HepG2 (cell line): ENCODE measurements around the gene KCTD13. TPM values are rescaled to one million over a fixed set of nuclear protein-coding genes. Genes with fewer than 3 reads are reported as not detected.

ENCODE experiments used
- SMAD9 ChIP-seq: sonication (generic); formaldehyde crosslinking; IDR thresholded peaks from 2 replicates; pipeline ENCODE4 v1.5.1; 2020; ENCODE audit warnings: mild to moderate bottlenecking, missing genetic modification reagents
- SOX13 ChIP-seq, 3 experiments: fragments of 450-650 bp in 1 of 3; sonication (generic) in 1 of 3; formaldehyde crosslinking in 1 of 3; IDR thresholded peaks in 2 of 3; conservative IDR thresholded peaks in 1 of 3; 2 replicates each; pipeline versions ENCODE4 v1.5.0 to v1.6.1; 2016 to 2020; ENCODE audit warnings: antibody characterized with exemption in 1 of 3, mild to moderate bottlenecking in 1 of 3, missing compliant biosample characterization in 1 of 3, missing genetic modification reagents in 1 of 3, moderate library complexity in 1 of 3
- TBX3 ChIP-seq: fragments of 450-650 bp; IDR thresholded peaks from 2 replicates; pipeline ENCODE4 v1.6.1; 2017; ENCODE audit warnings: antibody characterized with exemption, mild to moderate bottlenecking, inconsistent platforms, borderline replicate concordance
- ZC3H13 ChIP-seq: sonication (generic); formaldehyde crosslinking; IDR thresholded peaks from 2 replicates; pipeline ENCODE4 v1.8.1; 2023; ENCODE audit warnings: mild to moderate bottlenecking, missing genetic modification reagents, moderate library complexity
- ZKSCAN5 ChIP-seq: sonication (generic); formaldehyde crosslinking; IDR thresholded peaks from 2 replicates; pipeline ENCODE4 v1.5.1; 2020; ENCODE audit warnings: mild to moderate bottlenecking, missing genetic modification reagents
- ZNF572 ChIP-seq: sonication (generic); formaldehyde crosslinking; IDR thresholded peaks from 2 replicates; pipeline ENCODE4 v1.5.1; 2020; ENCODE audit warnings: mild to moderate bottlenecking, missing genetic modification reagents
- ZNF7 ChIP-seq: IDR thresholded peaks from 2 replicates; pipeline ENCODE4 v1.6.1; 2016; ENCODE audit warnings: missing biosample characterization, missing genetic modification reagents
- ZNF879 ChIP-seq: sonication (generic); formaldehyde crosslinking; IDR thresholded peaks from 2 replicates; pipeline ENCODE4 v1.8.1; 2023; ENCODE audit warnings: missing genetic modification reagents
- polyA plus RNA-seq, 8 experiments: library from polyadenylated mRNA; depleted of rRNA in 3 of 8; stranded (reverse) in 7 of 8; unstranded in 1 of 8; fragments of >200 nt; fragmentation: Illumina TruSeq in 4 of 8; extraction: Trizol in 4 of 8; gene quantifications; 2 replicates each; pipeline versions ENCODE4 v1.2.1 to v1.2.3, GENCODE V29; 2011 to 2016; ENCODE audit warnings: low read depth in 4 of 8, missing spikeins in 1 of 8, mixed read lengths in 1 of 8; ENCODE audit not compliant: insufficient read depth in 1 of 8
- total RNA-seq, 5 experiments: library from RNA; depleted of rRNA; stranded (reverse); fragments of >200 nt; fragmentation: Illumina TruSeq; extraction: Trizol; gene quantifications; 2 replicates each; pipeline ENCODE4 v1.2.3, GENCODE V29; 2016; ENCODE audit warnings: low read depth in 1 of 5
- TF ChIP-seq, protein P1 (sequence below): sonication (generic); formaldehyde crosslinking; IDR thresholded peaks from 2 replicates; pipeline ENCODE4 v1.5.1; 2020; ENCODE audit warnings: missing genetic modification reagents, mild to moderate bottlenecking, borderline replicate concordance
- TF ChIP-seq, protein P2 (sequence below): sonication (generic); formaldehyde crosslinking; IDR thresholded peaks from 2 replicates; pipeline ENCODE4 v1.4.0; 2020; ENCODE audit warnings: mild to moderate bottlenecking, missing genetic modification reagents
- TF ChIP-seq, protein P3 (sequence below): IDR thresholded peaks from 2 replicates; pipeline ENCODE4 v1.6.1; 2016; ENCODE audit warnings: missing biosample characterization, missing genetic modification reagents, low read depth
- TF ChIP-seq, protein P4 (sequence below): sonication (generic); formaldehyde crosslinking; IDR thresholded peaks from 2 replicates; pipeline ENCODE4 v1.8.1; 2022; ENCODE audit warnings: low read depth, mild to moderate bottlenecking, missing genetic modification reagents
- TF ChIP-seq, protein P5 (sequence below): sonication (generic); formaldehyde crosslinking; IDR thresholded peaks from 2 replicates; pipeline ENCODE4 v1.5.0; 2020; ENCODE audit warnings: missing genetic modification reagents
- TF ChIP-seq, protein P6 (sequence below), 2 experiments: fragments of 450-650 bp in 1 of 2; sonication (generic) in 1 of 2; formaldehyde crosslinking; IDR thresholded peaks; 2 replicates each; pipeline versions ENCODE4 v1.5.0 to v1.8.0; 2020 to 2022; ENCODE audit warnings: mild to moderate bottlenecking in 1 of 2, missing genetic modification reagents in 1 of 2
- TF ChIP-seq, protein P7 (sequence below): sonication (generic); formaldehyde crosslinking; IDR thresholded peaks from 2 replicates; pipeline ENCODE4 v1.9.0; 2021; ENCODE audit warnings: missing genetic modification reagents, mild to moderate bottlenecking, borderline replicate concordance

The KCTD13 gene
- total and polyA plus RNA-seq, 2 of the 13 experiments (the other 11 are each of a cell fraction or from before 2014, with no cell fraction given): 6.3 to 14.7 TPM

DNA sequence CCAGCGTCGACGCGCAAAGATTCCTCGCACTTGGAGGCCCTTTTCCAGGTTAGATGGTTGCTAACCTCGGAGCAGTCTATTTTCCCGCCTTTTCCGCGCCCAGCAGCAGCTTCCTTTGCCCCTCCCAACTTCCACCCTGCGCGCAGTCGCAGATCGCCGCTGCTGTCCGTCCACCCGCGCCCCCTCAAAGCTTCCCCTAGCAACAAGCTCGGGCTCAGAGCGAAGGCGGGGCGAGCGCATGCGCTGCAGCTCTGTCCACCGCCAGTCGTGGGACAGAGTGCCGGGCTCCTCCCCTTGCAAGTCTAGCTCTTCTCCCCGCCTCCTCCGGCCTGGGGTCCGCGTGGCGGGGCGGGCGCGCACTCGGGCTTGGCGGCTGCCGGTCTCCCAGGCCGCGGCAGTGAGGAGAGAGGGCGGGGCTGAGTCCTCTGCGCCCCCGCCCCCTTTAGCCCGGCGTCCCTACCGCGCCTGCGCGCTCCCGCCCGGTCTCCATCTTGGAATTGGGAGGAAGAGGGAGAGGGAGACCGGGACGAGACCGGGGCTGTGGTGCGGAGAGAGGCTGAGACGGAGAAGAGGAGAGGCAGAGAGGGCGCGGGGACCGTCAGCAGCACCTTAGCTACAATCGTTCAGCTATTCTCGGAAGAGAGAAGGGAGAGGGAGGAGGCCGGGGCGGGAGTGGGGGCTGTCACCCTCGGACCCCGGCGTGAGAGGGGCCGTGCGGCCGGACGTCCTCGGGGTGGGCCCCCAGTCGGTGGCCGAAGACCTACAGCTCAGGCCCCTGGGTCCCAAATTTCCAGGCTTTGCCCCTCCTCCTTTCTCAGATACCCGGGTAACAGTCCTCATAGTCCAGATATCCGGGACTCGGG is 47.6 kb upstream of the KCTD13 start, which contains the start of gene TAOK2 (continued):
- TF ChIP-seq, protein P1, sequence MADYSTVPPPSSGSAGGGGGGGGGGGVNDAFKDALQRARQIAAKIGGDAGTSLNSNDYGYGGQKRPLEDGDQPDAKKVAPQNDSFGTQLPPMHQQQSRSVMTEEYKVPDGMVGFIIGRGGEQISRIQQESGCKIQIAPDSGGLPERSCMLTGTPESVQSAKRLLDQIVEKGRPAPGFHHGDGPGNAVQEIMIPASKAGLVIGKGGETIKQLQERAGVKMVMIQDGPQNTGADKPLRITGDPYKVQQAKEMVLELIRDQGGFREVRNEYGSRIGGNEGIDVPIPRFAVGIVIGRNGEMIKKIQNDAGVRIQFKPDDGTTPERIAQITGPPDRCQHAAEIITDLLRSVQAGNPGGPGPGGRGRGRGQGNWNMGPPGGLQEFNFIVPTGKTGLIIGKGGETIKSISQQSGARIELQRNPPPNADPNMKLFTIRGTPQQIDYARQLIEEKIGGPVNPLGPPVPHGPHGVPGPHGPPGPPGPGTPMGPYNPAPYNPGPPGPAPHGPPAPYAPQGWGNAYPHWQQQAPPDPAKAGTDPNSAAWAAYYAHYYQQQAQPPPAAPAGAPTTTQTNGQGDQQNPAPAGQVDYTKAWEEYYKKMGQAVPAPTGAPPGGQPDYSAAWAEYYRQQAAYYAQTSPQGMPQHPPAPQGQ: no peak; the same call in 1 of the 2 replicates
- TF ChIP-seq ZNF572 (CRISPR knock-in tag): peak; percentile 52; the same call in 1 of the 2 replicates
- TF ChIP-seq SMAD9 (CRISPR knock-in tag): no peak
- TF ChIP-seq, protein P2, sequence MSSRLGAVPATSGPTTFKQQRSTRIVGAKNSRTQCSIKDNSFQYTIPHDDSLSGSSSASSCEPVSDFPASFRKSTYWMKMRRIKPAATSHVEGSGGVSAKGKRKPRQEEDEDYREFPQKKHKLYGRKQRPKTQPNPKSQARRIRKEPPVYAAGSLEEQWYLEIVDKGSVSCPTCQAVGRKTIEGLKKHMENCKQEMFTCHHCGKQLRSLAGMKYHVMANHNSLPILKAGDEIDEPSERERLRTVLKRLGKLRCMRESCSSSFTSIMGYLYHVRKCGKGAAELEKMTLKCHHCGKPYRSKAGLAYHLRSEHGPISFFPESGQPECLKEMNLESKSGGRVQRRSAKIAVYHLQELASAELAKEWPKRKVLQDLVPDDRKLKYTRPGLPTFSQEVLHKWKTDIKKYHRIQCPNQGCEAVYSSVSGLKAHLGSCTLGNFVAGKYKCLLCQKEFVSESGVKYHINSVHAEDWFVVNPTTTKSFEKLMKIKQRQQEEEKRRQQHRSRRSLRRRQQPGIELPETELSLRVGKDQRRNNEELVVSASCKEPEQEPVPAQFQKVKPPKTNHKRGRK (CRISPR knock-in tag): no peak
- TF ChIP-seq, protein P3, sequence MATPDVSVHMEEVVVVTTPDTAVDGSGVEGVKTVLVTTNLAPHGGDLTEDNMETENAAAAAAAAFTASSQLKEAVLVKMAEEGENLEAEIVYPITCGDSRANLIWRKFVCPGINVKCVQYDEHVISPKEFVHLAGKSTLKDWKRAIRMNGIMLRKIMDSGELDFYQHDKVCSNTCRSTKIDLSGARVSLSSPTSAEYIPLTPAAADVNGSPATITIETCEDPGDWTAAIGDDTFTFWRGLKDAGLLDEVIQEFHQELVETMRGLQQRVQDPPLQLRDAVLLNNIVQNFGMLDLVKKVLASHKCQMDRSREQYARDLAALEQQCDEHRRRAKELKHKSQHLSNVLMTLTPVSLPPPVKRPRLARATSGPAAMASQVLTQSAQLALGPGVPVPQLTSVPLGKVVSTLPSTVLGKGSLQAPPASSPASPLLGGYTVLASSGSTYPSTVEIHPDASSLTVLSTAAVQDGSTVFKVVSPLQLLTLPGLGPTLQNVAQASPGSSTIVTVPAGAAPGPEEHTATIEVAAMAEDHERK (CRISPR knock-in tag): peak; percentile 27; the same call in 1 of the 2 replicates
- TF ChIP-seq, protein P4, sequence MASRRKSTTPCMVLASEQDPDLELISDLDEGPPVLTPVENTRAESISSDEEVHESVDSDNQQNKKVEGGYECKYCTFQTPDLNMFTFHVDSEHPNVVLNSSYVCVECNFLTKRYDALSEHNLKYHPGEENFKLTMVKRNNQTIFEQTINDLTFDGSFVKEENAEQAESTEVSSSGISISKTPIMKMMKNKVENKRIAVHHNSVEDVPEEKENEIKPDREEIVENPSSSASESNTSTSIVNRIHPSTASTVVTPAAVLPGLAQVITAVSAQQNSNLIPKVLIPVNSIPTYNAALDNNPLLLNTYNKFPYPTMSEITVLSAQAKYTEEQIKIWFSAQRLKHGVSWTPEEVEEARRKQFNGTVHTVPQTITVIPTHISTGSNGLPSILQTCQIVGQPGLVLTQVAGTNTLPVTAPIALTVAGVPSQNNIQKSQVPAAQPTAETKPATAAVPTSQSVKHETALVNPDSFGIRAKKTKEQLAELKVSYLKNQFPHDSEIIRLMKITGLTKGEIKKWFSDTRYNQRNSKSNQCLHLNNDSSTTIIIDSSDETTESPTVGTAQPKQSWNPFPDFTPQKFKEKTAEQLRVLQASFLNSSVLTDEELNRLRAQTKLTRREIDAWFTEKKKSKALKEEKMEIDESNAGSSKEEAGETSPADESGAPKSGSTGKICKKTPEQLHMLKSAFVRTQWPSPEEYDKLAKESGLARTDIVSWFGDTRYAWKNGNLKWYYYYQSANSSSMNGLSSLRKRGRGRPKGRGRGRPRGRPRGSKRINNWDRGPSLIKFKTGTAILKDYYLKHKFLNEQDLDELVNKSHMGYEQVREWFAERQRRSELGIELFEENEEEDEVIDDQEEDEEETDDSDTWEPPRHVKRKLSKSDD: peak; percentile 88
- TF ChIP-seq, protein P5, sequence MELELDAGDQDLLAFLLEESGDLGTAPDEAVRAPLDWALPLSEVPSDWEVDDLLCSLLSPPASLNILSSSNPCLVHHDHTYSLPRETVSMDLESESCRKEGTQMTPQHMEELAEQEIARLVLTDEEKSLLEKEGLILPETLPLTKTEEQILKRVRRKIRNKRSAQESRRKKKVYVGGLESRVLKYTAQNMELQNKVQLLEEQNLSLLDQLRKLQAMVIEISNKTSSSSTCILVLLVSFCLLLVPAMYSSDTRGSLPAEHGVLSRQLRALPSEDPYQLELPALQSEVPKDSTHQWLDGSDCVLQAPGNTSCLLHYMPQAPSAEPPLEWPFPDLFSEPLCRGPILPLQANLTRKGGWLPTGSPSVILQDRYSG: no peak
- TF ChIP-seq, protein P6, sequence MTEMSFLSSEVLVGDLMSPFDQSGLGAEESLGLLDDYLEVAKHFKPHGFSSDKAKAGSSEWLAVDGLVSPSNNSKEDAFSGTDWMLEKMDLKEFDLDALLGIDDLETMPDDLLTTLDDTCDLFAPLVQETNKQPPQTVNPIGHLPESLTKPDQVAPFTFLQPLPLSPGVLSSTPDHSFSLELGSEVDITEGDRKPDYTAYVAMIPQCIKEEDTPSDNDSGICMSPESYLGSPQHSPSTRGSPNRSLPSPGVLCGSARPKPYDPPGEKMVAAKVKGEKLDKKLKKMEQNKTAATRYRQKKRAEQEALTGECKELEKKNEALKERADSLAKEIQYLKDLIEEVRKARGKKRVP (CRISPR knock-in tag; IDR thresholded peaks at IDR 0.05): 0 out of 4 replicates have a peak, but pooled peaks of 1 of the 2 experiments have one; percentile 54
- TF ChIP-seq, protein P7, sequence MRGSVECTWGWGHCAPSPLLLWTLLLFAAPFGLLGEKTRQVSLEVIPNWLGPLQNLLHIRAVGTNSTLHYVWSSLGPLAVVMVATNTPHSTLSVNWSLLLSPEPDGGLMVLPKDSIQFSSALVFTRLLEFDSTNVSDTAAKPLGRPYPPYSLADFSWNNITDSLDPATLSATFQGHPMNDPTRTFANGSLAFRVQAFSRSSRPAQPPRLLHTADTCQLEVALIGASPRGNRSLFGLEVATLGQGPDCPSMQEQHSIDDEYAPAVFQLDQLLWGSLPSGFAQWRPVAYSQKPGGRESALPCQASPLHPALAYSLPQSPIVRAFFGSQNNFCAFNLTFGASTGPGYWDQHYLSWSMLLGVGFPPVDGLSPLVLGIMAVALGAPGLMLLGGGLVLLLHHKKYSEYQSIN (CRISPR knock-in tag): no peak
- no peak for TF ChIP-seq SOX13 (IDR thresholded peaks at IDR 0.05)
- TF ChIP-seq SOX13 (CRISPR knock-in tag; conservative IDR thresholded peaks at IDR 0.05 in 1 of 2, IDR thresholded peaks at IDR 0.05 in 1 of 2): peak in 1 of 2 experiments; percentile 41; a peak in 1 of 4 replicates
- no peak for TF ChIP-seq TBX3
- peak; percentile 93 for TF ChIP-seq ZC3H13
- TF ChIP-seq ZNF879: peak; percentile 95
- no peak for TF ChIP-seq ZNF7 (CRISPR knock-in tag)
- TF ChIP-seq ZKSCAN5 (CRISPR knock-in tag): 0 out of 2 replicates have a peak, but pooled peaks have one; percentile 32
